MCF 10A (cell line): ENCODE measurements around the gene SAE1. TPM values are rescaled to one million over a fixed set of nuclear protein-coding genes. Genes with fewer than 3 reads are reported as not detected.
A peak's percentile ranks its signal among the peaks of the same experiment; 100 is the strongest.

Experiments
- BruUV-seq: library from RNA; stranded (reverse); fragments of 400-500 nt; replicated peaks from 2 replicates; lab custom pipeline; 2021; lab: Mats Ljungman, UMichigan
- CTCF ChIA-PET: fragments of 300-600 bp; sonication (Branson Sonifier 250); formaldehyde crosslinking; extraction: SDS; loops from one replicate; lab custom pipeline; 2021; ENCODE audit warnings: antibody characterized with exemption, inconsistent platforms; lab: Yijun Ruan, JAX
- POLR2A ChIA-PET: fragments of 300-600, 350-650 bp; sonication (Branson Sonifier 250); formaldehyde crosslinking; extraction: SDS; loops from one replicate; lab custom pipeline; 2020; ENCODE audit warnings: antibody characterized with exemption, inconsistent platforms; lab: Yijun Ruan, JAX
- DNase-seq: peaks from one replicate; pipeline ENCODE4 v3.0.0-alpha.2; 2018; ENCODE audit not compliant: unreplicated experiment
- H3K27ac Mint-ChIP-seq: one replicate; pipeline ENCODE4 v1.8.0; 2022; ENCODE audit warnings: mild to moderate bottlenecking, low read depth, mixed read lengths; ENCODE audit not compliant: unreplicated experiment
- H3K27me3 Mint-ChIP-seq: one replicate; pipeline ENCODE4 v1.8.0; 2022; ENCODE audit warnings: mixed read lengths; ENCODE audit not compliant: insufficient read depth, unreplicated experiment
- H3K36me3 Mint-ChIP-seq: one replicate; pipeline ENCODE4 v1.8.0; 2022; ENCODE audit warnings: mild to moderate bottlenecking, moderate library complexity, mixed read lengths; ENCODE audit not compliant: insufficient read depth, unreplicated experiment
- H3K4me1 Mint-ChIP-seq: one replicate; pipeline ENCODE4 v1.8.0; 2022; ENCODE audit warnings: mixed read lengths; ENCODE audit not compliant: insufficient read depth, unreplicated experiment
- H3K4me3 Mint-ChIP-seq: one replicate; pipeline ENCODE4 v1.8.0; 2022; ENCODE audit warnings: mild to moderate bottlenecking, moderate library complexity, mixed read lengths; ENCODE audit not compliant: unreplicated experiment
- H3K9me3 Mint-ChIP-seq: one replicate; pipeline ENCODE4 v1.8.0; 2022; ENCODE audit warnings: mixed read lengths; ENCODE audit not compliant: unreplicated experiment
- CTCF ChIP-seq: fragments of 200-600 bp; IDR thresholded peaks from one replicate; pipeline ENCODE4 v1.8.0; 2022; ENCODE audit warnings: antibody characterized with exemption, mild to moderate bottlenecking; ENCODE audit not compliant: unreplicated experiment
- intact Hi-C: fragments of 100-400 bp; cut with micrococcal nuclease; formaldehyde crosslinking; loops from 2 replicates; pipeline ENCODE4 v1.14.1; 2022
- total RNA-seq: library from RNA; stranded (reverse); gene quantifications from 2 replicates; pipeline ENCODE4 v1.2.3, GENCODE V29; 2022

SAE1 gene
- total RNA-seq, 1 experiment from 2014 or later: 81.7 TPM

GRCh38 chr19:47084879-47085439 is 45.7 kb upstream of the SAE1 start:
- POLR2A ChIA-PET: interaction anchor here (0.8 kb wide), 1 partner anchor 46 kb away, joined by 3 read pairs; no protein-coding TSS in a partner anchor
- intact Hi-C loops: no loop called here
- no peak for TF ChIP-seq CTCF

GRCh38 chr19:47086280-47086679 is 44.4 kb upstream of the SAE1 start:
- POLR2A ChIA-PET: no interaction called here
- DNase-seq: no peak
- CTCF ChIA-PET: no interaction called here
- H3K36me3 Mint-ChIP-seq: peaks cover 84% of the 10 kb centered on the region
- no peak overlapping the region for H3K27ac Mint-ChIP-seq
- no peaks in the 10 kb centered on the region for H3K9me3 Mint-ChIP-seq
- H3K4me3 Mint-ChIP-seq: no peak overlapping the region
- no peaks in the 10 kb centered on the region for H3K27me3 Mint-ChIP-seq
- no peak for TF ChIP-seq CTCF
- no peaks in the 10 kb centered on the region for H3K4me1 Mint-ChIP-seq
- intact Hi-C loops: no loop called here
- no TSS peak for BruUV-seq

More at GRCh38 chr19:47084879-47085439, 45.7 kb upstream of the SAE1 start:
- CTCF ChIA-PET: interaction anchor here (1.6 kb wide), 1 partner anchor 39 kb away, joined by 4 read pairs; no protein-coding TSS in a partner anchor
- peaks cover 84% of the 10 kb centered on the region for H3K36me3 Mint-ChIP-seq
- H3K27me3 Mint-ChIP-seq: no peaks in the 10 kb centered on the region
- DNase-seq: no peak
- no TSS peak for BruUV-seq
- no peak overlapping the region for H3K4me3 Mint-ChIP-seq
- no peak overlapping the region for H3K27ac Mint-ChIP-seq
- H3K9me3 Mint-ChIP-seq: no peaks in the 10 kb centered on the region
- H3K4me1 Mint-ChIP-seq: no peaks in the 10 kb centered on the region

GRCh38 chr19:47089767-47090350 is 40.8 kb upstream of the SAE1 start:
- Mint-ChIP-seq H3K9me3 (no peaks in the 10 kb centered on the region), H3K4me3 (no peak overlapping the region), H3K36me3 (peaks cover 85% of the 10 kb centered on the region), H3K27me3 (no peaks in the 10 kb centered on the region), H3K4me1 (no peaks in the 10 kb centered on the region), H3K27ac (no peak overlapping the region)
- DNase-seq: no peak
- BruUV-seq: no TSS peak
- CTCF ChIA-PET: interaction anchor here (0.5 kb wide), 1 partner anchor 11 kb away, joined by 3 read pairs; no protein-coding TSS in a partner anchor
- intact Hi-C loops: no loop called here
- POLR2A ChIA-PET: interaction anchor here (0.7 to 1.5 kb wide), 2 partner anchors 10 to 38 kb away, joined by 3 to 5 read pairs; no protein-coding TSS in a partner anchor
- TF ChIP-seq CTCF: no peak

- CTCF ChIA-PET: interaction anchor here (0.7 to 0.8 kb wide), 2 partner anchors 14 to 46 kb away, joined by 3 read pairs; no protein-coding TSS in a partner anchor
- TF ChIP-seq CTCF: no peak
- H3K4me3 Mint-ChIP-seq: no peak overlapping the region
- no peak for DNase-seq
- no peaks in the 10 kb centered on the region for H3K27me3 Mint-ChIP-seq
- peak overlapping the region; percentile 36 for H3K27ac Mint-ChIP-seq
- POLR2A ChIA-PET: interaction anchor here (1.2 to 1.3 kb wide), 2 partner anchors 9 to 58 kb away, joined by 3 read pairs; no protein-coding TSS in a partner anchor
- peaks cover 64% of the 10 kb centered on the region for H3K36me3 Mint-ChIP-seq
- H3K9me3 Mint-ChIP-seq: no peaks in the 10 kb centered on the region
- BruUV-seq: no TSS peak
- H3K4me1 Mint-ChIP-seq: peaks cover 21% of the 10 kb centered on the region
- intact Hi-C loops: no loop called here
These were observed 37.4 kb upstream of the SAE1 start for GRCh38 chr19:47093254-47093653.
